H1 (cell line): ENCODE results near the gene USP6. TPM values are rescaled to one million over a fixed set of nuclear protein-coding genes. Genes with fewer than 3 reads are reported as not detected.

ENCODE experiments used
- CBX8 ChIP-seq: fragments of 300-800, 300-1000 bp; sonication (generic); IDR thresholded peaks from 2 replicates; pipeline ENCODE4 v1.7.1; 2016; ENCODE audit warnings: low read depth, low read length, borderline replicate concordance
- HDAC6 ChIP-seq: IDR thresholded peaks from one replicate; pipeline ENCODE4 v1.7.1; 2012; ENCODE audit warnings: low read depth, mild to moderate bottlenecking, inconsistent platforms, low read length, moderate library complexity
- KDM4A ChIP-seq: IDR thresholded peaks from one replicate; pipeline ENCODE4 v1.7.1; 2012; ENCODE audit warnings: low read depth, mild to moderate bottlenecking, moderate library complexity, low read length, inconsistent platforms; ENCODE audit not compliant: severe bottlenecking
- RAD21 ChIP-seq, 2 experiments: IDR thresholded peaks in 1 of 2; conservative IDR thresholded peaks in 1 of 2; 2 replicates each; pipeline ENCODE4 v1.6.1; 2011; ENCODE audit warnings: low read depth in 2 of 2, low read length in 2 of 2, improper control_type of control experiment in 1 of 2, inconsistent platforms in 1 of 2, mild to moderate bottlenecking in 1 of 2, moderate library complexity in 1 of 2
- RNF2 ChIP-seq: fragments of 200-900, 300-1000 bp; sonication (generic); IDR thresholded peaks from 2 replicates; pipeline ENCODE4 v1.7.1; 2016; ENCODE audit warnings: borderline replicate concordance, low read depth, mild to moderate bottlenecking, antibody characterized with exemption, low read length; ENCODE audit not compliant: poor library complexity, severe bottlenecking; ENCODE audit errors: missing control alignments
- SAP30 ChIP-seq: fragments of 300-600 bp; sonication (generic); IDR thresholded peaks from 2 replicates; pipeline ENCODE4 v1.7.1; 2012; ENCODE audit warnings: low read length, moderate library complexity, mild to moderate bottlenecking, inconsistent platforms; ENCODE audit not compliant: insufficient read depth, insufficient replicate concordance
- SIN3A ChIP-seq, 2 experiments: IDR thresholded peaks in 1 of 2; conservative IDR thresholded peaks in 1 of 2; 2 replicates each; pipeline ENCODE4 v1.6.1; 2011 to 2012; ENCODE audit warnings: low read length in 2 of 2, improper control_type of control experiment in 1 of 2, low read depth in 1 of 2, mild to moderate bottlenecking in 1 of 2
- TAF1 ChIP-seq: IDR thresholded peaks from 2 replicates; pipeline ENCODE4 v1.6.1; 2011; ENCODE audit warnings: mild to moderate bottlenecking, low read depth, low read length
- YY1 ChIP-seq: IDR thresholded peaks from 2 replicates; pipeline ENCODE4 v1.6.1; 2011; ENCODE audit warnings: low read depth, mild to moderate bottlenecking, low read length
- polyA plus RNA-seq, 7 experiments: library from polyadenylated mRNA; depleted of rRNA in 3 of 7; stranded (reverse) in 5 of 7; unstranded in 2 of 7; fragments of >200 nt in 5 of 7; fragments of 200-250 nt in 2 of 7; gene quantifications; 1 replicate in 5 of 7; 2 replicates in 1 of 7; 4 replicates in 1 of 7; pipeline versions ENCODE4 v1.2.1 to v1.2.3, GENCODE V29; 2011 to 2013; ENCODE audit warnings: missing spikeins in 2 of 7, mixed read lengths in 2 of 7
- total RNA-seq: library from RNA; stranded (reverse); fragmentation: NEBNext Ultra II Directional; extraction: Animal tissue kit (Norgen Biotek cat#: 25700); gene quantifications from 2 replicates; pipeline ENCODE4 v1.2.1, GENCODE V29; 2021

USP6 gene
- total and polyA plus RNA-seq, 2 of the 8 experiments (the other 6 are each of a cell fraction or from before 2014, with no cell fraction given), result 0.08 to 0.32 TPM

DNA sequence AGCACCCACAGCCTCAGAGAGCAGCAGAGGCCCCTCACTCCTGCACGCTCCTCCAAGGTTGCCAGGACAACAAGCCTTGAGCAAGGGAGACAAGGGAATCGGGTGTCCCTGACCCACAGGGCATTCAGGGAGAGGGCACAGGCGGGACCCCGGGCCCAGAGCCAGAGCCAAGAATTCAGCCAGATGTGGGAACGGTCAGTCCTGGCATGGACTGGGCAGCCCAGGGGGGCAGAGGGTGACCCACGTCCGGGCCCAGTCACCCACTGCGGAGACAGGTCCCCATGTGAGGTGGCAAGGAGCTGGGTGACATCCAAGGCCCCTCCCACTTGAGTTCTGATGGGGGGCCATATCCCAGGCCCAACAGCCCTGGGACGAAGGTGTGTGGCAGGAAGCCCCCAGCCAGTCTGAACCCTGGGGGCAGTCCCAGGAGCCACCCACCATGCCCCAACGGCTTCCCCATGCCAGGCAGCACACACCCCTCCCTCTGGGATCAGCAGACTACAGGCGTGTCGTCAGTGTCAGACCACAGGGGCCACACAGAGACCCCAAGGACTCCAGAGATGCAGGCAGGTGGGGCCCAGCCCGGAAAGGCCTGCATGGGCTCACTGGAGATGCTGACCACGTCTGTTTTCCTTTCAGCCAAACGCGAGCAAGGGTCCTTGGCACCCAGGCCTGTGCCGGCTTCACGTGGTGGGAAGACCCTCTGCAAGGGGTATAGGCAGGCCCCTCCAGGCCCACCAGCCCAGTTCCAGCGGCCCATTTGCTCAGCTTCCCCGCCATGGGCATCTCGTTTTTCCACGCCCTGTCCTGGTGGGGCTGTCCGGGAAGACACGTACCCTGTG is 23.0 kb downstream of the USP6 start (continued):
- TF ChIP-seq YY1 (no peak), RNF2 (no peak), HDAC6 (no peak), TAF1 (no peak), SIN3A (conservative IDR thresholded peaks at IDR 0.05 in 1 of 2, IDR thresholded peaks at IDR 0.05 in 1 of 2; ENCODE audit: low read depth in 1 of 2, low read length in 2 of 2) (no peak), CBX8 (no peak), RAD21 (IDR thresholded peaks at IDR 0.05 in 1 of 2, conservative IDR thresholded peaks at IDR 0.05 in 1 of 2; ENCODE audit: low read depth in 2 of 2, low read length in 2 of 2) (no peak), SAP30 (no peak), KDM4A (no peak)
